KMS-11 (cell line): ENCODE results near the gene PABPN1.

ENCODE experiments used
- H2AFZ ChIP-seq: fragments of 200-600 bp; sonication (generic); 2 replicates; pipeline ENCODE4 v1.6.1; 2016; ENCODE audit warnings: antibody characterized with exemption, mixed run types, low read depth
- H3K27ac ChIP-seq: fragments of 200-600 bp; sonication (generic); 2 replicates; pipeline ENCODE4 v1.6.1; 2016; ENCODE audit warnings: mild to moderate bottlenecking, mixed run types
- H3K27me3 ChIP-seq: fragments of 200-600 bp; sonication (generic); 2 replicates; pipeline ENCODE4 v1.6.1; 2017; ENCODE audit warnings: mild to moderate bottlenecking, low read depth, mixed run types, moderate library complexity; ENCODE audit not compliant: insufficient read depth
- H3K36me3 ChIP-seq: fragments of 200-600 bp; sonication (generic); 2 replicates; pipeline ENCODE4 v1.6.1; 2017; ENCODE audit warnings: mild to moderate bottlenecking, mixed run types; ENCODE audit not compliant: insufficient read depth
- H3K4me1 ChIP-seq: fragments of 200-600 bp; sonication (generic); 2 replicates; pipeline ENCODE4 v1.6.1; 2016; ENCODE audit warnings: mild to moderate bottlenecking, low read depth, mixed run types; ENCODE audit not compliant: poor library complexity, severe bottlenecking
- H3K4me2 ChIP-seq: fragments of 200-600 bp; sonication (generic); 2 replicates; pipeline ENCODE4 v1.7.0; 2016; ENCODE audit warnings: mild to moderate bottlenecking, mixed run types
- H3K4me3 ChIP-seq: fragments of 200-600 bp; sonication (generic); IDR thresholded peaks from 2 replicates; pipeline ENCODE4 v1.6.1; 2017; ENCODE audit warnings: low read depth, low read length, mixed read lengths; ENCODE audit not compliant: insufficient read depth
- H3K79me2 ChIP-seq: fragments of 200-600 bp; sonication (generic); 2 replicates; pipeline ENCODE4 v1.6.1; 2016; ENCODE audit warnings: low read depth, mixed run types; ENCODE audit not compliant: insufficient read depth
- H3K9ac ChIP-seq: fragments of 200-600 bp; sonication (generic); 2 replicates; pipeline ENCODE4 v1.6.1; 2016; ENCODE audit warnings: mild to moderate bottlenecking, mixed run types
- H4K20me1 ChIP-seq: fragments of 200-600 bp; sonication (generic); 2 replicates; pipeline ENCODE4 v1.6.1; 2016; ENCODE audit warnings: mild to moderate bottlenecking, mixed run types; ENCODE audit not compliant: insufficient read depth
- CTCF ChIP-seq: fragments of 200-600 bp; sonication (generic); conservative IDR thresholded peaks from 2 replicates; pipeline ENCODE4 v1.6.1; 2017; ENCODE audit warnings: low read depth, mild to moderate bottlenecking, antibody characterized with exemption, low read length, moderate library complexity, mixed read lengths

The PABPN1 gene

DNA sequence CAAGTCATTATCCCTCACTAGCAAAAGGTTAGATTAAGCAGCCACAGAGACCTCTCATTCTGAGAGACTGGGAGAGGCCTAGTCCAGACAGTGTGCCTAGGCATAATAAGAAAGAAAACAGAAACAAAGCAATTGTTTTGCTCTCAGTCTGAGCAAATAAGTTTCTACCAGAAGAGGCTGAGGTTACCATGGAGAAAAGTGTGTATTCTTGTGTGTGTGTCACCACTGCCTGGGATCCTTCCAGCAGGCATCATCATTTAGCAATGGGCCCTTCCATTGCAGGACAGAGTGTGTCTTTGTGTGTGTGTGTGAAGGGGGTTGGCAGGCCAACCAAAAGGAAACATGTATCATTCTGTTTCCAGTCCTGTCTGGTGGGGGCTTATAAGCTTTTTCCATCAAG, 40.1 kb downstream of the PABPN1 start:
- no peaks in the 10 kb centered on the region for H3K79me2 ChIP-seq
- H2AFZ ChIP-seq, result no peak overlapping the region
- H3K4me2 ChIP-seq, result no peak overlapping the region
- H3K36me3 ChIP-seq, result no peaks in the 10 kb centered on the region
- H3K27ac ChIP-seq, result no peak overlapping the region
- no peak overlapping the region for H3K4me3 ChIP-seq
- no peaks in the 10 kb centered on the region for H3K4me1 ChIP-seq
- H3K27me3 ChIP-seq, result no peaks in the 10 kb centered on the region
- no peak overlapping the region for H3K9ac ChIP-seq
- TF ChIP-seq CTCF, result no peak
- H4K20me1 ChIP-seq, result no peaks in the 10 kb centered on the region

- Histone ChIP-seq H2AFZ (no peak overlapping the region), H3K27ac (no peak overlapping the region), H3K4me1 (no peaks in the 10 kb centered on the region), H3K9ac (no peak overlapping the region), H3K36me3 (no peaks in the 10 kb centered on the region), H3K27me3 (no peaks in the 10 kb centered on the region), H4K20me1 (no peaks in the 10 kb centered on the region), H3K4me3 (no peak overlapping the region), H3K4me2 (no peak overlapping the region), H3K79me2 (no peaks in the 10 kb centered on the region)
- TF ChIP-seq CTCF, result no peak
These were observed 40.5 kb downstream of the PABPN1 start for GRCh38 chr14:23361763-23362162.

GRCh38 chr14:23362200-23362599, 40.9 kb downstream of the PABPN1 start:
- no peak overlapping the region for H3K9ac ChIP-seq
- H2AFZ ChIP-seq, result no peak overlapping the region
- no peak overlapping the region for H3K4me3 ChIP-seq
- no peaks in the 10 kb centered on the region for H3K79me2 ChIP-seq
- no peak overlapping the region for H3K27ac ChIP-seq
- no peaks in the 10 kb centered on the region for H3K36me3 ChIP-seq
- no peaks in the 10 kb centered on the region for H3K27me3 ChIP-seq
- H3K4me2 ChIP-seq, result no peak overlapping the region
- no peak for TF ChIP-seq CTCF
- no peaks in the 10 kb centered on the region for H4K20me1 ChIP-seq
- H3K4me1 ChIP-seq, result no peaks in the 10 kb centered on the region

- no peak overlapping the region for H3K4me3 ChIP-seq
- no peaks in the 10 kb centered on the region for H4K20me1 ChIP-seq
- H3K9ac ChIP-seq, result no peak overlapping the region
- no peaks in the 10 kb centered on the region for H3K4me1 ChIP-seq
- no peak overlapping the region for H3K27ac ChIP-seq
- no peaks in the 10 kb centered on the region; the same call in 1 of the 2 replicates for H3K27me3 ChIP-seq
- no peaks in the 10 kb centered on the region for H3K79me2 ChIP-seq
- no peak for TF ChIP-seq CTCF
- H3K36me3 ChIP-seq, result no peaks in the 10 kb centered on the region
- no peak overlapping the region for H3K4me2 ChIP-seq
- no peak overlapping the region for H2AFZ ChIP-seq
These were observed 43.1 kb downstream of the PABPN1 start for GRCh38 chr14:23364164-23365035.
